HG03066 (cell line): ENCODE data around the gene NPAS3.

Experiments used
- ATAC-seq: cut with Tn5 transposase; IDR thresholded peaks from one replicate; pipeline ENCODE4 v1.9.1; 2021; ENCODE audit warnings: low read depth; ENCODE audit not compliant: unreplicated experiment

NPAS3 gene

DNA sequence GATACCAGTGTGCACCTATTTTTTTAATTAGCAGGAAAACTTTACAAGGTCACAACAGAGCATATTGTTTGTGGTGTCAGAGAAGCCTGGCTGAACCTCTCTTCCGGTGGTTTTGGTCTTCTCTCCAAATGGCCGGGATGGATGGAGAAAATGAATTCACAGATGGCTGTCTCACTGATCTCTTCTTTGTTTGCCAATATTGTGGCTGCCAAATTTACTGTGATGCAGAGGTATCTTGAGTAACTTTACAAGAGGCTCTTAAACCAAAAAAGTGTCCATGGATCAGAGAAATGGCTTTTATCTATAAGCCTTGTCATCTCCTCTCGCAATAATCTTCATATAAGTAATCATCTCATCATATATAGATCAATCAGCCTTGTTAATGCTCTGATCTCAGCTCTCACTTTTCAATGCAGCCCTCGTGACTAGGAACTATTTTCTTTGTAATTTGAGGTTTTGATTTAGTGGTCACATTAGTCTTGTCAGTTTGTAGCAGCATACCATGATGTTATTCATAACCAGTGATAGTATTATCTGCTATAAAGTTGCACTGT lies 704.1 kb downstream of the NPAS3 start:
- ATAC-seq, result no peak

GRCh38 chr14:33643426-33644181 lies 704.9 kb downstream of the NPAS3 start:
- ATAC-seq, result no peak

GRCh38 chr14:33646692-33647260 lies 708.1 kb downstream of the NPAS3 start:
- ATAC-seq, result no peak

GRCh38 chr14:33647385-33647786 lies 708.7 kb downstream of the NPAS3 start:
- no peak for ATAC-seq

- no peak for ATAC-seq
Observed at GRCh38 chr14:33650430-33650829, 711.8 kb downstream of the NPAS3 start.

DNA sequence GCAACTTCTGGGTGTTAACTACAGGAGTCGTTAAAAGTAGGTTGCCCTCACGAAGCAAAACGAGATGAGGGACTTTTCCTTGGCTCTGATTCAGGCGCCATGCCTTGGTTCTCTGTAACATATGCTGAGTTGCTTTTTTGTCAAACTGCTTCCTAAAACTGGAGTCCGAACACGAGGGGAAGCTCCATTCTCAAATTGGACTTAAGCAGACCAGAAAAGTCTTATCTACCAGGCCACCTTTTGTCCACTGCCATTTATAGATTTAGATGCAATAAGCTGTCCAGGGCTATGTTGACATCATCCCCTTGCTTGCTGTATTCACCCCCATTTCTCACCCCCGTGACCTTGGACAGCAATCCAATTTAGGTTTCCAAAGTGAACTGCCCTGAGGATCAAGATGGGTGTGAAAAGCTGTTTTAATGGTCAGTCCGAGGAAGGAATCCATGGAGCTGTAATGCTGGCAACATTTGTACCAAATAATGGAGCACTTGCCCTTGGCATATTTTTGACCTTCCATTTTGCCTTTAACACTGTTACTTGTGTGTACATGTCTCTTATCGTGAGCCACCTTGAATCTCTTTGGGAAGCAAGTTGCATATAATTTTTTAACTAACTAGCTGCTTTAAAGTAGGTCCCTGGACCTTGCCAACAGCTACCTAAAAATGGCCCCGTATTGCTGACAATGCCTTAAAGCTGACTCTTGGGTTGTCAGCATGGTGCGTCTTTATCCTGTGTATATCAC lies 714.1 kb downstream of the NPAS3 start:
- ATAC-seq, result no peak

DNA sequence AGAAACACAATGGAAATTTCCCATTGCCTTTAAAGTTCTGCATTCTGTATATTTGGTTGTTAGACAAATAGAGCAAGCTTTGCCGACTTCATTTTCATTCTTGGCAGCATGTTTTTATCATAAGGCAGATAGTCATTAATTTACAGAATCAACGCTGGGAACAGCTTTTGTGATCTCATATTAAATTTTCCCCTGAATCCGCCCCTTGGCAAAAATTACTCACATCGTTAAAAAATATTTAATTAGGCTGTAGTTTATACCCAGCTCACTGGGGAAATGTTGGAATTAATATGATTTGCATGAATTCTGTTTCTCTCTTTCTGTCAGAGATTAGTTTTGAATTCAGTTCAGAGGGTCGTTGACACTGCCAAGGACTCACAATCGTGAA lies 714.6 kb downstream of the NPAS3 start:
- no peak for ATAC-seq

DNA sequence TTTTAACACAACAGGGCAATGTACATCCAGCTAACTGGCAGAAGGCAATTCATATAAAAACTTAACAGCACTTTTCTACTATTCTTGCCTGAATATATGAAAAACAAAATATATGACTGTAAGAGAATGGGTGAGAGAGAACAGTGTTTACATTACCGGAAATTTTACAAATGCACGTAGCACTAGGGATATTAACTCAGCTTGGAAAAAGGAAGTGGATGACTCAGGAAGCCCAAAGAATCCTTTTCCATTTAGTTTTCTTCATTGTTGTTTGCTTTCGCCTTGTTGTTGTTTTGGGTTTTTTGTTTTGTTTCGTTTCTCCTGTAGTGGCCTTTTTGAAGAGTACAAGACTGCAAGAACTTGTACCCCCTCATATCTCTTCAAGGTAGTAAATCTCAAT lies 716.7 kb downstream of the NPAS3 start:
- no peak for ATAC-seq

DNA sequence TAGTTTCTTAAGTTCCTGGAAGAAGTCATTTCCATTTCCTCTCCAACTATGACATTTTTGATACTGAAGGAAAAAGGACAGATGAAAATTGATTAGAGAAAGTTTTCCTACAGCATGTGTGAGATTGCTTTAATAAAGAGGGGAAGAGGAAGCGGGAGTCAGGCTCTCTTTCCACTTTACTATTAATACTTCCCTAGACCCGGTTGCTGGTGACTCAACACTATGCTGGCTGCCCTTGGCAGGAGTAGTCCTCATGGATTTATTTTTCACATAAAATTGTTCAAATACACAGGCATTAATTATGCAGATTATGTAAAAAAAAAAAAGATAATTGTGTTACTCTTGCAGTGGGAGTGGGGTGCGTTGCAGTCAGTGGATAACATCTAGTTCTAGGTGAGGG lies 718.8 kb downstream of the NPAS3 start:
- no peak for ATAC-seq

- ATAC-seq, result no peak
Observed at GRCh38 chr14:33660248-33660647, 721.6 kb downstream of the NPAS3 start.

DNA sequence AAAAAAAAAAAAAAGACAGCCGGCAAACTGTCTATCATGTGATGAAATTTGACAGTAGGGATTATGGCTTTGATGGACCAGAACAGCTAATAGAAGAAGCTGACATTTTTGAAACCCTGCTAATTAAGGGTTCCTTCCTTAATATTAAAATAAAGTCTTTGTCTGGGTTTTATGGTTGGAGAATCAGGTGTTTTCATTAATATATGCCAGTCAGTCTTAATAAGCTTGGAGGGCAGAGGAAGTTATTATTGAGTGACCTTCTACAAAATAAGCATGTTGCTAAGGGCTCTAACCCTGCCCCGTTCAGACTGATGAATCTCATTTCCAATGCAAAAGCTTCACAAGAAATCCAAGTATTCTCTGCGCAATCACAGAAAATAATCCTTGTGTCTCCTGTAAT lies 722.4 kb downstream of the NPAS3 start:
- no peak for ATAC-seq

GRCh38 chr14:33668066-33668465 lies 729.4 kb downstream of the NPAS3 start:
- no peak for ATAC-seq

DNA sequence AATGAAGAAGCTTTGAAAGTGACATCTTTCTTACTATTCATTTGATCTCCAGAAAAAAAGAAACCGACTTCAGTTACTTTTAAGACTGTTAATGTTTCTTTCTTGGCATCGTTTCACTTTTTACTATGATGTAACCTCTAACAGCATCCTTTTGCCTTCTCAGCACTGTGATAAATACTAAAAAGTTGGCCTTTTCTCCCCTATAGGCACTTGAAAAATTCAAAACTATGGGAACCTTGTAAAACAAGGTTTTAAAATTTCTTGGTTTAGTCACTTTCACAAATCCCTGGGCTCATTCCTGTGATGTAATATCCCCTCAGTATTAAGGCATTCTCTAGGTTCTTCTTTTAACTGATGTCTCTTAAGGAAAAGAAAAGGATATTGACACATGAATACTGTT lies 730.4 kb downstream of the NPAS3 start:
- no peak for ATAC-seq

GRCh38 chr14:33670235-33670634 lies 731.6 kb downstream of the NPAS3 start:
- no peak for ATAC-seq

GRCh38 chr14:33671556-33671955 lies 732.9 kb downstream of the NPAS3 start:
- ATAC-seq, result no peak

GRCh38 chr14:33674927-33675326 lies 736.2 kb downstream of the NPAS3 start:
- ATAC-seq, result no peak

- ATAC-seq, result no peak
Observed at GRCh38 chr14:33675415-33676130, 736.9 kb downstream of the NPAS3 start.

- no peak for ATAC-seq
Observed at GRCh38 chr14:33676135-33676566, 737.5 kb downstream of the NPAS3 start.

GRCh38 chr14:33676891-33677290 lies 738.2 kb downstream of the NPAS3 start:
- ATAC-seq, result no peak

- ATAC-seq, result no peak
Observed at GRCh38 chr14:33678005-33678404, 739.3 kb downstream of the NPAS3 start.

DNA sequence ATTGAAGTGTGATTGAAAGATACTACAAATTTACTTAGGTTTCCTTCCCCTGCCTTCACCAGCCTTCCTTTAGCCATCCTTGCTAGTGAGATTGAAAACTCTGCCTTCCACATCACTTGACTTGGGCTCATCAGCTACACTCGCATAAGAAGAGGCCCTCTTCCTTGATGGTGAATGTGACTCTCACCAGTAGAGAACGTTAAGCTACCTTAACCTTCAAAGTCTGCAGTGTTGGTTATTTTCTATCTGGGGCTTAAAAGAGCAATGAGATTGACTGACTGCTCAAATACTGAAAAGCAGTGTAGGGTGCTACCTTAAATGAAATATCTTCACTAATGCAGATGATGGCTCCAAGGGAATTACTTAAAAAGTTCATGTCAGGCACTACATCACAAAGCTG lies 740.3 kb downstream of the NPAS3 start:
- no peak for ATAC-seq
